Measurements from ENCODE around the gene SMARCA2.

The SMARCA2 gene

GRCh38 chr9:2210201-2210600 lies 195.1 kb downstream of the SMARCA2 start:
- no peak for DNase-seq (ENCODE audit: low read depth in 3 of 3)

GRCh38 chr9:2213830-2214468 lies 198.8 kb downstream of the SMARCA2 start:
- DNase-seq (ENCODE audit: low read depth in 3 of 3), result no peak

- no peak for DNase-seq (ENCODE audit: low read depth in 3 of 3)
Observed at GRCh38 chr9:2214707-2215106, 199.6 kb downstream of the SMARCA2 start.

- no peak for DNase-seq (ENCODE audit: low read depth in 3 of 3)
Observed at GRCh38 chr9:2215921-2216441, 200.8 kb downstream of the SMARCA2 start.

- no peak for DNase-seq (ENCODE audit: low read depth in 3 of 3)
Observed at GRCh38 chr9:2216591-2216990, 201.4 kb downstream of the SMARCA2 start.

GRCh38 chr9:2217540-2217939 lies 202.4 kb downstream of the SMARCA2 start:
- no peak for DNase-seq (ENCODE audit: low read depth in 3 of 3)

GRCh38 chr9:2220036-2220435 lies 204.9 kb downstream of the SMARCA2 start:
- no peak for DNase-seq (ENCODE audit: low read depth in 3 of 3)

GRCh38 chr9:2227144-2227867 lies 212.2 kb downstream of the SMARCA2 start:
- DNase-seq (ENCODE audit: low read depth in 3 of 3), result no peak

GRCh38 chr9:2228132-2228531 lies 213.0 kb downstream of the SMARCA2 start:
- no peak for DNase-seq (ENCODE audit: low read depth in 3 of 3)

- DNase-seq (ENCODE audit: low read depth in 3 of 3), result no peak
Observed at GRCh38 chr9:2228641-2229040, 213.5 kb downstream of the SMARCA2 start.

GRCh38 chr9:2229109-2229721 lies 214.1 kb downstream of the SMARCA2 start:
- DNase-seq (ENCODE audit: low read depth in 3 of 3), result no peak

GRCh38 chr9:2230362-2230761 lies 215.2 kb downstream of the SMARCA2 start:
- DNase-seq (ENCODE audit: low read depth in 3 of 3), result no peak

GRCh38 chr9:2231101-2231500 lies 216.0 kb downstream of the SMARCA2 start:
- no peak for DNase-seq (ENCODE audit: low read depth in 3 of 3)

GRCh38 chr9:2231829-2232228 lies 216.7 kb downstream of the SMARCA2 start:
- no peak for DNase-seq (ENCODE audit: low read depth in 3 of 3)

- no peak for DNase-seq (ENCODE audit: low read depth in 3 of 3)
Observed at GRCh38 chr9:2233274-2233673, 218.1 kb downstream of the SMARCA2 start.

GRCh38 chr9:2234371-2234893 lies 219.3 kb downstream of the SMARCA2 start:
- DNase-seq (ENCODE audit: low read depth in 3 of 3), result no peak

- DNase-seq (ENCODE audit: low read depth in 3 of 3), result no peak
Observed at GRCh38 chr9:2235623-2236022, 220.5 kb downstream of the SMARCA2 start.

GRCh38 chr9:2236850-2237249 lies 221.7 kb downstream of the SMARCA2 start:
- DNase-seq (ENCODE audit: low read depth in 3 of 3), result no peak

GRCh38 chr9:2241461-2241835 lies 226.3 kb downstream of the SMARCA2 start:
- no peak for DNase-seq (ENCODE audit: low read depth in 3 of 3)

- peak; percentile 31 to 59 (median 55) for DNase-seq (ENCODE audit: low read depth in 3 of 3)
Observed at GRCh38 chr9:2241836-2242741, 226.9 kb downstream of the SMARCA2 start.

GRCh38 chr9:2242831-2243330 lies 227.7 kb downstream of the SMARCA2 start:
- no peak for DNase-seq (ENCODE audit: low read depth in 3 of 3)

All from stimulated activated CD4-positive, alpha-beta T cell treated with anti-CD3 and anti-CD28 coated beads, TNF-alpha, amount 100 ng/mL, for 48 hours (primary cell).